Measurements from ENCODE around the gene GOT1.

GOT1 gene

GRCh38 chr10:99430451-99431189 lies at the start of gene GOT1:
GOT1 (minus strand) TSS chr10:99430624; CDS start chr10:99430565, 59 bp downstream.
- peak; percentile 94 to 96 for DNase-seq

GRCh38 chr10:99470327-99470726 lies 39.9 kb upstream of the GOT1 start:
- no peak for DNase-seq

- DNase-seq = no peak
Observed at GRCh38 chr10:99467236-99467999, 37.0 kb upstream of the GOT1 start.

GRCh38 chr10:99466632-99467223 lies 36.3 kb upstream of the GOT1 start:
- DNase-seq = no peak

- no peak for DNase-seq
Observed at GRCh38 chr10:99461230-99461629, 30.8 kb upstream of the GOT1 start.

GRCh38 chr10:99460070-99460469 lies 29.6 kb upstream of the GOT1 start:
- no peak for DNase-seq

GRCh38 chr10:99459217-99459616 lies 28.8 kb upstream of the GOT1 start:
- no peak for DNase-seq

- no peak for DNase-seq
Observed at GRCh38 chr10:99457813-99458212, 27.4 kb upstream of the GOT1 start.

GRCh38 chr10:99456931-99457288 lies 26.5 kb upstream of the GOT1 start:
- no peak for DNase-seq

- no peak for DNase-seq
Observed at GRCh38 chr10:99456207-99456930, 25.9 kb upstream of the GOT1 start.

- no peak for DNase-seq
Observed at GRCh38 chr10:99451981-99452380, 21.6 kb upstream of the GOT1 start.

- no peak for DNase-seq
Observed at GRCh38 chr10:99451499-99451788, 21.0 kb upstream of the GOT1 start.

GRCh38 chr10:99450624-99451498 lies 20.4 kb upstream of the GOT1 start:
- DNase-seq = no peak

GRCh38 chr10:99450156-99450555 lies 19.7 kb upstream of the GOT1 start:
- DNase-seq = no peak

- no peak for DNase-seq
Observed at GRCh38 chr10:99449023-99449422, 18.6 kb upstream of the GOT1 start.

- DNase-seq = no peak
Observed at GRCh38 chr10:99444383-99445045, 14.1 kb upstream of the GOT1 start.

GRCh38 chr10:99443500-99443899 lies 13.1 kb upstream of the GOT1 start:
- no peak for DNase-seq

- no peak for DNase-seq
Observed at GRCh38 chr10:99442394-99442793, 12.0 kb upstream of the GOT1 start.

GRCh38 chr10:99438890-99439289 lies 8.5 kb upstream of the GOT1 start:
- DNase-seq = no peak

- DNase-seq = no peak
Observed at GRCh38 chr10:99435986-99436638, 5.7 kb upstream of the GOT1 start.

- no peak for DNase-seq
Observed at GRCh38 chr10:99433378-99434020, 3.1 kb upstream of the GOT1 start.
